Measurements from ENCODE around the gene UGT3A1. TPM values are rescaled to one million over a fixed set of nuclear protein-coding genes. Genes with fewer than 3 reads are reported as not detected.
"Not testable (repeated sequence)": the region's sequence is repeated elsewhere in the genome, so short reads cannot be mapped to it uniquely, and the experiment has no call there.

Gene UGT3A1
- polyA plus RNA-seq, 1 donor: 19.9 TPM

GRCh38 chr5:35988529-35988928 is 2.7 kb downstream of the UGT3A1 start:
- DNase-seq: no peak

GRCh38 chr5:35987776-35988175 is 3.4 kb downstream of the UGT3A1 start:
- no peak for DNase-seq

GRCh38 chr5:35979715-35980114 is 11.5 kb downstream of the UGT3A1 start:
- DNase-seq: no peak

GRCh38 chr5:35976859-35977258 is 14.3 kb downstream of the UGT3A1 start:
- DNase-seq: not testable (repeated sequence)

- no peak for DNase-seq
Measured at GRCh38 chr5:35974570-35974969, 16.6 kb downstream of the UGT3A1 start.

- no peak for DNase-seq
Measured at GRCh38 chr5:35971878-35972210, 19.3 kb downstream of the UGT3A1 start.

- DNase-seq: no peak
Measured at GRCh38 chr5:35971186-35971877, 19.9 kb downstream of the UGT3A1 start.

GRCh38 chr5:35963381-35963843 is 27.8 kb downstream of the UGT3A1 start:
- DNase-seq: no peak

GRCh38 chr5:35960328-35960727 is 30.9 kb downstream of the UGT3A1 start:
- DNase-seq: no peak

GRCh38 chr5:35956429-35956828 is 34.8 kb downstream of the UGT3A1 start:
- no peak for DNase-seq

GRCh38 chr5:35954175-35954574 is 37.0 kb downstream of the UGT3A1 start:
- no peak for DNase-seq

- no peak for DNase-seq
Measured at GRCh38 chr5:35947085-35947484, 44.1 kb downstream of the UGT3A1 start.

- no peak for DNase-seq
Measured at GRCh38 chr5:35939639-35940038, 51.6 kb downstream of the UGT3A1 start.

GRCh38 chr5:35938568-35939227 is 52.5 kb downstream of the UGT3A1 start, which contains the start of gene CAPSL:
Gene CAPSL (minus strand): TSS chr5:35938622. CDS start chr5:35921120, 17,502 bp downstream.
- DNase-seq: peak; percentile 79

GRCh38 chr5:35926389-35927051 is 64.7 kb downstream of the UGT3A1 start:
- DNase-seq: peak; percentile 56

- peak; percentile 59 for DNase-seq
Measured at GRCh38 chr5:35924950-35925722, 66.1 kb downstream of the UGT3A1 start.

- no peak for DNase-seq
Measured at GRCh38 chr5:35924122-35924949, 66.9 kb downstream of the UGT3A1 start.

- DNase-seq: no peak
Measured at GRCh38 chr5:35922468-35922867, 68.7 kb downstream of the UGT3A1 start.

GRCh38 chr5:35921930-35922329 is 69.3 kb downstream of the UGT3A1 start:
- DNase-seq: no peak

GRCh38 chr5:35920890-35921289 is 70.3 kb downstream of the UGT3A1 start:
- DNase-seq: no peak

- no peak for DNase-seq
Measured at GRCh38 chr5:35919191-35919590, 72.0 kb downstream of the UGT3A1 start.

GRCh38 chr5:35908814-35909213 is 82.4 kb downstream of the UGT3A1 start:
- DNase-seq: no peak

All from hindlimb muscle (tissue), 1 donor.